Neuronal stem cell (in vitro differentiated cells): ENCODE measurements around the gene STK32B.

Source experiments
- DNase-seq: peaks from one replicate; pipeline ENCODE4 v3.0.0-alpha.2; 2013; ENCODE audit warnings: low spot score
- H2AFZ ChIP-seq: one replicate; pipeline ENCODE4 v1.6.1; 2013; ENCODE audit warnings: mild to moderate bottlenecking, low read length, inconsistent platforms
- H2AK5ac ChIP-seq: 2 replicates; pipeline ENCODE4 v1.6.1; 2013; ENCODE audit warnings: low read depth, mild to moderate bottlenecking, inconsistent platforms, low read length, moderate library complexity, mixed read lengths
- H2BK120ac ChIP-seq: 2 replicates; pipeline ENCODE4 v1.6.1; 2013; ENCODE audit warnings: low read depth, mild to moderate bottlenecking, inconsistent platforms, low read length, moderate library complexity, mixed read lengths
- H2BK12ac ChIP-seq: one replicate; pipeline ENCODE4 v1.6.1; 2013; ENCODE audit warnings: low read length, inconsistent platforms
- H2BK15ac ChIP-seq: 2 replicates; pipeline ENCODE4 v1.6.1; 2013; ENCODE audit warnings: mild to moderate bottlenecking, low read length, inconsistent platforms, mixed read lengths
- H2BK5ac ChIP-seq: one replicate; pipeline ENCODE4 v1.6.1; 2013; ENCODE audit warnings: inconsistent platforms, mild to moderate bottlenecking, low read length, moderate library complexity
- H3K14ac ChIP-seq: one replicate; pipeline ENCODE4 v1.6.1; 2013; ENCODE audit warnings: low read length, inconsistent platforms
- H3K18ac ChIP-seq: 2 replicates; pipeline ENCODE4 v1.6.1; 2013; ENCODE audit warnings: low read length, inconsistent platforms
- H3K23ac ChIP-seq: 2 replicates; pipeline ENCODE4 v1.6.1; 2013; ENCODE audit warnings: low read depth, mild to moderate bottlenecking, mixed read lengths, low read length, inconsistent platforms; ENCODE audit not compliant: poor library complexity
- H3K27ac ChIP-seq: replicated peaks from 3 replicates; pipeline ENCODE4 v1.5.1; 2013; ENCODE audit warnings: low read length, inconsistent platforms
- H3K27me3 ChIP-seq, 3 experiments: 2 replicates each; pipeline ENCODE4 v1.6.1; 2013; ENCODE audit warnings: low read length in 3 of 3, mild to moderate bottlenecking in 2 of 3, inconsistent platforms in 1 of 3, low read depth in 1 of 3, mixed read lengths in 1 of 3, moderate library complexity in 1 of 3; ENCODE audit not compliant: control insufficient read depth in 3 of 3, insufficient read depth in 3 of 3
- H3K36me3 ChIP-seq, 2 donors: replicated peaks in 1 of 2; 2 replicates each; pipeline ENCODE4 v1.6.1; 2013; ENCODE audit warnings: low read length in 2 of 2; ENCODE audit not compliant: control insufficient read depth in 2 of 2, insufficient read depth in 2 of 2
- H3K4ac ChIP-seq: 2 replicates; pipeline ENCODE4 v1.6.1; 2013; ENCODE audit warnings: inconsistent platforms, mild to moderate bottlenecking, low read length, moderate library complexity
- H3K4me1 ChIP-seq, 2 donors: 1 replicate in 1 of 2; 2 replicates in 1 of 2; pipeline ENCODE4 v1.6.1; 2013; ENCODE audit warnings: low read length in 2 of 2, low read depth in 1 of 2; ENCODE audit not compliant: control insufficient read depth in 2 of 2, insufficient read depth in 1 of 2
- H3K4me2 ChIP-seq: one replicate; pipeline ENCODE4 v1.6.1; 2013; ENCODE audit warnings: mild to moderate bottlenecking, low read length, inconsistent platforms; ENCODE audit not compliant: insufficient read depth, poor library complexity, severe bottlenecking
- H3K4me3 ChIP-seq, 2 donors: 2 replicates each; pipeline ENCODE4 v1.5.1; 2013; ENCODE audit warnings: low read length in 2 of 2, mild to moderate bottlenecking in 2 of 2, inconsistent platforms in 1 of 2, moderate library complexity in 1 of 2
- H3K79me1 ChIP-seq: one replicate; pipeline ENCODE4 v1.6.1; 2013; ENCODE audit warnings: low read depth, mild to moderate bottlenecking, inconsistent platforms, low read length, moderate library complexity
- H3K9ac ChIP-seq: one replicate; pipeline ENCODE4 v1.6.1; 2013; ENCODE audit warnings: mild to moderate bottlenecking, low read depth, low read length, inconsistent platforms; ENCODE audit not compliant: poor library complexity
- H3K9me3 ChIP-seq, 2 donors: replicated peaks in 1 of 2; 2 replicates each; pipeline versions ENCODE3 to v1.6.1; 2013; ENCODE audit warnings: low read length in 2 of 2, mild to moderate bottlenecking in 2 of 2, inconsistent platforms in 1 of 2, low read depth in 1 of 2, mixed read lengths in 1 of 2, moderate library complexity in 1 of 2; ENCODE audit not compliant: control insufficient read depth in 2 of 2, insufficient read depth in 1 of 2
- H4K8ac ChIP-seq: one replicate; pipeline ENCODE4 v1.6.1; 2013; ENCODE audit warnings: low read depth, mild to moderate bottlenecking, inconsistent platforms, low read length, moderate library complexity
- H4K91ac ChIP-seq: one replicate; pipeline ENCODE4 v1.6.1; 2013; ENCODE audit warnings: low read length, low read depth, mild to moderate bottlenecking, inconsistent platforms; ENCODE audit not compliant: poor library complexity
- WGBS, 2 donors: extraction: QIAGEN DNeasy Blood & Tissue Kit; methylation state at CpG; one replicate each; pipeline ENCODE4 v1.1.7; 2013; ENCODE audit warnings: missing lambda C conversion rate in 2 of 2, mixed read lengths in 1 of 2; ENCODE audit not compliant: insufficient read length in 2 of 2, insufficient replicate concordance in 1 of 2; ENCODE audit errors: extremely low coverage in 2 of 2; 5-methylcytosine and 5-hydroxymethylcytosine counted together

Gene STK32B

DNA sequence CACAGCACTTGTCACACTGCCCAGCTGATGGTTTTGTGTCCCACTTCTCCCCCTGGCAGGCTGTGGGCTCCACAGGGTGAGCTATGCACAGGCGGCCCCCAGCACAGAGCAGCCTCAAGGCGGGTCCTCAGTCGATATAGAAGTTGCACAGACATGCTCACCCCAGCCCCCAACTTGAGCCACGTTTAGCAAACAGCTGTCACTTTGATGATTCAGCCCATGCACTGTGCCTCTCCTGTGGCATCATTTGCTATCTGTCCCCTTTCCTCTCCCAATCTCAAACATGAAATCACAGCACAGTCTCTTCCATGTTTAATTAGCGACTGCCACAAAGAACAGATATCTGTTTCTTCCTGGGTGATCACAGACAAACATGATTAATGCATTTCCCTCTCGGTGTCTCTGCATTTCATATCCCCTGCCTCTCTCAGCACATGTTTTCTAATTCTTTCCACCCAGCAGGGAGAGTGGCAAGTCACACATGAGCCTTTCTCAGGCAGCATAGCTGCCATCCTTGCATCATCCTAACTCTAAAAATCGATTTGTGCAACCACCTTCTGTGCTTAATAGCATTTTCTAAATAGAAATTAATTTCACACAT, 452.2 kb downstream of the STK32B start:
- no peak overlapping the region for H2AK5ac ChIP-seq
- no peak overlapping the region for H2BK120ac ChIP-seq
- WGBS, 2 donors = no CpG with 5 or more reads among the region's 7 CpGs
- H2BK5ac ChIP-seq = no peak overlapping the region
- DNase-seq = no peak
- no peak overlapping the region for H3K4me2 ChIP-seq
- no peak overlapping the region for H3K9ac ChIP-seq
- no peak overlapping the region for H2BK12ac ChIP-seq
- H4K91ac ChIP-seq = no peak overlapping the region
- H3K4me1 ChIP-seq = no peaks in the 10 kb centered on the region
- no peak overlapping the region for H2BK15ac ChIP-seq
- H3K36me3 ChIP-seq = no peaks in the 10 kb centered on the region
- H3K27ac ChIP-seq = no peak overlapping the region
- H3K9me3 ChIP-seq = peaks cover 0 to 2% of the 10 kb centered on the region in 2 donors
- no peak overlapping the region for H2AFZ ChIP-seq
- no peak overlapping the region for H3K23ac ChIP-seq
- peak overlapping the region; percentile 39 for H3K14ac ChIP-seq
- H3K79me1 ChIP-seq = no peaks in the 10 kb centered on the region
- no peak overlapping the region for H3K18ac ChIP-seq
- H4K8ac ChIP-seq = no peak overlapping the region
- no peak overlapping the region for H3K4me3 ChIP-seq
- H3K4ac ChIP-seq = no peak overlapping the region
- H3K27me3 ChIP-seq = peaks cover 0 to 3% (median 0%) of the 10 kb centered on the region in 3 experiments

DNA sequence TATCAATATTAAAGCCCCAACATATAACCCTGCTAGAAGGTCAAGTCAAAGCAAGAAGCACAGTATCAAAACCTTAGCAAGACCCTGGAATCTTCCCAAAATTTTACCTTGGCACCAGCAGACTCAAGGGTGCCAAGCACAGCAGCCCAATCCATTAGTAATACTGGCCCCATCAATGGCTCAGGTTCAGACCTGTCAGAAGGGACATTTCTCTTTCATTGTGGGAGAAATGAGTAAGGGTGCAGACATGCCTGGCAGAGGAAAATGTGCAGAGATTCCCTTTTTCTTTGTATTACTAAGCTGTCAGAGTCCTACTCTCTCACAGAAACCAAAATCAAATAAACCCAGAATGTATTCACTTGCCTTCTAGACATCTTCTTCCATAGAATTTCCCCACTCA, 453.2 kb downstream of the STK32B start:
- Histone ChIP-seq H2AK5ac (no peak overlapping the region), H4K91ac (no peak overlapping the region), H3K36me3 (no peaks in the 10 kb centered on the region), H3K4ac (no peak overlapping the region), H2BK12ac (no peak overlapping the region), H3K9ac (no peak overlapping the region), H3K4me2 (no peak overlapping the region), H2BK5ac (no peak overlapping the region), H3K9me3 (peaks cover 0 to 2% of the 10 kb centered on the region in 2 donors), H3K27ac (no peak overlapping the region), H3K14ac (no peak overlapping the region), H3K4me1 (no peaks in the 10 kb centered on the region), H3K18ac (no peak overlapping the region), H2BK15ac (no peak overlapping the region), H2BK120ac (no peak overlapping the region), H4K8ac (no peak overlapping the region), H3K23ac (no peak overlapping the region), H2AFZ (no peak overlapping the region), H3K27me3 (peaks cover 0 to 3% (median 0%) of the 10 kb centered on the region in 3 experiments), H3K4me3 (no peak overlapping the region), H3K79me1 (no peaks in the 10 kb centered on the region)
- no peak for DNase-seq

DNA sequence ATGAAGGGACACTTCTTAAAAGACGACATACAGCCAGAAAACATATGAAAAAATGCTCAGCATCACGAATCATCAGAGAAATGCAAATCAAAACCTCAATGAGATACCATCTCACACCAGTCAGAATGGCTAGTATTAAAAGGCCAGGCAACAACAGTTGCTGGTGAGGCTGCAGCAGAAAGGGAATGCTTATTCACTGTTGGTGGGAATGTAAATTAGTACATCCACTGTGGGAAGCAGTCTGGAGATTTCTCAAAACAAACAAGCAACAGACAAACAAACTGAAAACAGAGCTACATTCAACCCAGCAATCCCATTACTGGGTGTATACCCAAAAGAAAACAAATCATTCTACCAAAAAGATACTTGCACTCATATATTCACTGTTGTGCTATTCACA, 459.2 kb downstream of the STK32B start:
- H3K27me3 ChIP-seq = no peaks in the 10 kb centered on the region
- no peak overlapping the region for H4K91ac ChIP-seq
- H3K18ac ChIP-seq = no peak overlapping the region
- no peak overlapping the region for H2BK120ac ChIP-seq
- H3K36me3 ChIP-seq = peaks cover 0 to 2% of the 10 kb centered on the region in 2 donors
- H4K8ac ChIP-seq = no peak overlapping the region
- no peak overlapping the region for H3K4me2 ChIP-seq
- no peaks in the 10 kb centered on the region for H3K4me1 ChIP-seq
- H2AFZ ChIP-seq = no peak overlapping the region
- no peak for DNase-seq
- H2AK5ac ChIP-seq = no peak overlapping the region
- H3K4ac ChIP-seq = no peak overlapping the region
- H3K4me3 ChIP-seq = no peak overlapping the region
- no CpG with 5 or more reads among the region's 2 CpGs for WGBS, 2 donors
- no peak overlapping the region for H3K27ac ChIP-seq
- no peak overlapping the region for H2BK15ac ChIP-seq
- peaks cover 0 to 2% of the 10 kb centered on the region in 2 donors for H3K9me3 ChIP-seq
- H2BK12ac ChIP-seq = no peak overlapping the region
- no peak overlapping the region for H3K9ac ChIP-seq
- H3K14ac ChIP-seq = no peak overlapping the region
- no peaks in the 10 kb centered on the region for H3K79me1 ChIP-seq
- no peak overlapping the region for H2BK5ac ChIP-seq
- no peak overlapping the region for H3K23ac ChIP-seq

DNA sequence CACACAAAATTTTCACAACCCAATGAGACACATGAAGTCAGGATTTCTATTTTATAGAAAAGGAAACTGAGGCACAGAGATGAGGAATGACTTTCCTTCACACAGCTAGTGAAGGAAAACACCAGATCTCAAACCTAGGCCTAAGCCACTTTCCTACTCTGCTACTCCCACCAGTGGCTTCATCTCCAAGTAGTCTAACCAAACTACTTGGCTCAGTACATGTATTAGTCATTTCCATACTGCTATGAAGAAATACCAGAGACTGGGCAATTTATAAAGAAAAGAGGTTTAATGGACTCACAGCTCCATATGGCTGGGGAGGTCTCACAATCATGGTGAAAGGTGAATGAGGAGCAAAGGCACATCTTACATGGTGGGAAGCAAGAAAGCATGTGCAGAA, 460.5 kb downstream of the STK32B start:
- Histone ChIP-seq H3K27me3 (no peaks in the 10 kb centered on the region), H2BK5ac (no peak overlapping the region), H3K9ac (no peak overlapping the region), H3K9me3 (peaks cover 0 to 2% of the 10 kb centered on the region in 2 donors), H2BK12ac (no peak overlapping the region), H3K79me1 (no peaks in the 10 kb centered on the region), H3K27ac (no peak overlapping the region), H3K4ac (no peak overlapping the region), H3K4me2 (no peak overlapping the region), H3K4me3 (no peak overlapping the region), H3K23ac (no peak overlapping the region), H2AK5ac (no peak overlapping the region), H3K36me3 (peaks cover 0 to 2% of the 10 kb centered on the region in 2 donors), H4K91ac (no peak overlapping the region), H2AFZ (no peak overlapping the region), H3K14ac (no peak overlapping the region), H3K18ac (no peak overlapping the region), H3K4me1 (no peaks in the 10 kb centered on the region), H4K8ac (no peak overlapping the region), H2BK15ac (no peak overlapping the region), H2BK120ac (no peak overlapping the region)
- no peak for DNase-seq
